H1 (cell line): Measurements from ENCODE around the gene RGS9. TPM values are rescaled to one million over a fixed set of nuclear protein-coding genes. Genes with fewer than 3 reads are reported as not detected.

Experiments used
- CTCF ChIA-PET: fragments of 300-600 bp; sonication (Branson Sonifier 250); formaldehyde crosslinking; loops from one replicate; lab custom pipeline; 2021; ENCODE audit not compliant: partially characterized antibody; lab: Charles Lee
- POLR2A ChIA-PET: fragments of 300-600 bp; sonication (Branson Sonifier 250); formaldehyde crosslinking; loops from one replicate; lab custom pipeline; 2021; ENCODE audit warnings: inconsistent platforms; ENCODE audit not compliant: partially characterized antibody; lab: Charles Lee
- DNase-seq, 2 experiments: peaks; one replicate each; pipeline versions ENCODE4 v3.0.0 to v3.0.0-alpha.2; 2010 to 2022; ENCODE audit warnings: low spot score in 2 of 2, low read depth in 1 of 2, mixed read lengths in 1 of 2
- FAIRE-seq: peaks from 2 replicates; lab custom pipeline; 2011; peaks lifted over from hg19 to GRCh38; lab: Jason Lieb, UNC
- H2AFZ ChIP-seq: 2 replicates; pipeline ENCODE4 v1.8.1; 2012; ENCODE audit warnings: low read length, inconsistent platforms
- H2AK5ac ChIP-seq: 2 replicates; pipeline ENCODE4 v1.6.1; 2013; ENCODE audit warnings: low read depth, low read length
- H2BK120ac ChIP-seq: replicated peaks from 2 replicates; pipeline ENCODE3; 2013; ENCODE audit warnings: low read depth, low read length, inconsistent platforms
- H2BK12ac ChIP-seq: 2 replicates; pipeline ENCODE4 v1.6.1; 2013; ENCODE audit warnings: low read depth, low read length
- H2BK15ac ChIP-seq: 2 replicates; pipeline ENCODE4 v1.6.1; 2013; ENCODE audit warnings: low read length
- H2BK20ac ChIP-seq: 2 replicates; pipeline ENCODE4 v1.6.1; 2013; ENCODE audit warnings: low read length
- H2BK5ac ChIP-seq: 2 replicates; pipeline ENCODE4 v1.6.1; 2013; ENCODE audit warnings: low read depth, low read length
- H3K14ac ChIP-seq: 2 replicates; pipeline ENCODE4 v1.6.1; 2013; ENCODE audit warnings: inconsistent platforms; ENCODE audit not compliant: insufficient read length
- H3K18ac ChIP-seq: 2 replicates; pipeline ENCODE4 v1.6.1; 2013; ENCODE audit warnings: low read length; ENCODE audit errors: extremely low read depth
- H3K23ac ChIP-seq: 2 replicates; pipeline ENCODE4 v1.6.1; 2013; ENCODE audit warnings: inconsistent platforms; ENCODE audit not compliant: insufficient read length
- H3K23me2 ChIP-seq: 2 replicates; pipeline ENCODE4 v1.6.1; 2013; ENCODE audit warnings: low read depth, low read length
- H3K27ac ChIP-seq: 2 replicates; pipeline ENCODE4 v1.6.1; 2011; ENCODE audit warnings: low read depth, low read length, inconsistent platforms
- H3K27me3 ChIP-seq, 4 experiments: replicated peaks in 1 of 4; 1 replicate in 1 of 4; 2 replicates in 3 of 4; pipeline versions ENCODE4 v1.6.1 to v1.8.1; 2011 to 2013; ENCODE audit warnings: low read length in 3 of 4, mild to moderate bottlenecking in 3 of 4, inconsistent platforms in 2 of 4, mixed read lengths in 2 of 4, moderate library complexity in 1 of 4; ENCODE audit not compliant: control insufficient read depth in 3 of 4, insufficient read depth in 3 of 4; ENCODE audit errors: extremely low read depth in 1 of 4
- H3K36me3 ChIP-seq, 4 experiments: 2 replicates each; pipeline versions ENCODE4 v1.6.1 to v1.8.1; 2011 to 2013; ENCODE audit warnings: mild to moderate bottlenecking in 4 of 4, low read length in 3 of 4, moderate library complexity in 2 of 4, control low read depth in 1 of 4, inconsistent platforms in 1 of 4; ENCODE audit not compliant: insufficient read depth in 4 of 4, control insufficient read depth in 2 of 4
- H3K4ac ChIP-seq: replicated peaks from 2 replicates; pipeline ENCODE3; 2013; ENCODE audit warnings: low read length, low read depth, mixed read lengths, inconsistent platforms; ENCODE audit not compliant: insufficient read length
- H3K4me1 ChIP-seq, 4 experiments: replicated peaks in 1 of 4; 1 replicate in 1 of 4; 2 replicates in 3 of 4; pipeline versions ENCODE4 v1.6.1 to v1.8.1; 2011 to 2013; ENCODE audit warnings: low read length in 3 of 4, inconsistent platforms in 2 of 4, mixed read lengths in 1 of 4; ENCODE audit not compliant: insufficient read depth in 4 of 4, control insufficient read depth in 3 of 4
- H3K4me2 ChIP-seq, 2 experiments: 2 replicates each; pipeline versions ENCODE4 v1.6.1 to v1.8.1; 2011 to 2013; ENCODE audit warnings: low read depth in 2 of 2, low read length in 2 of 2, control low read depth in 1 of 2, inconsistent platforms in 1 of 2, mild to moderate bottlenecking in 1 of 2; ENCODE audit not compliant: insufficient read depth in 1 of 2
- H3K4me3 ChIP-seq, 4 experiments: fragments of 200-600, 300-600 bp in 1 of 4; sonication (generic), shearing (Covaris generic), sonication (Bioruptor Twin) in 1 of 4; 2 replicates each; pipeline versions ENCODE4 v1.5.1 to v1.8.1; 2011 to 2016; ENCODE audit warnings: low read length in 4 of 4, low read depth in 3 of 4, control low read depth in 2 of 4, inconsistent platforms in 2 of 4, mild to moderate bottlenecking in 2 of 4, mixed read lengths in 1 of 4, moderate library complexity in 1 of 4; ENCODE audit not compliant: insufficient read depth in 2 of 4; ENCODE audit errors: extremely low read depth in 1 of 4
- H3K56ac ChIP-seq: replicated peaks from 2 replicates; pipeline ENCODE3; 2013; ENCODE audit warnings: low read depth, mild to moderate bottlenecking, mixed read lengths, low read length, inconsistent platforms; ENCODE audit not compliant: insufficient read length
- H3K79me1 ChIP-seq: 2 replicates; pipeline ENCODE4 v1.6.1; 2013; ENCODE audit warnings: low read depth, low read length, control low read depth
- H3K79me2 ChIP-seq, 2 experiments: 2 replicates each; pipeline versions ENCODE4 v1.6.1 to v1.8.1; 2012 to 2013; ENCODE audit warnings: low read length in 2 of 2, mild to moderate bottlenecking in 2 of 2, inconsistent platforms in 1 of 2; ENCODE audit not compliant: insufficient read depth in 2 of 2, control insufficient read depth in 1 of 2
- H3K9ac ChIP-seq, 4 experiments: replicated peaks in 1 of 4; 1 replicate in 1 of 4; 2 replicates in 3 of 4; pipeline versions ENCODE4 v1.6.1 to v1.8.1; 2011 to 2013; ENCODE audit warnings: low read depth in 3 of 4, low read length in 3 of 4, control low read depth in 2 of 4, mild to moderate bottlenecking in 2 of 4, moderate library complexity in 2 of 4, inconsistent platforms in 1 of 4; ENCODE audit errors: extremely low read depth in 1 of 4
- H3K9me3 ChIP-seq, 2 experiments: 2 replicates each; pipeline versions ENCODE4 v1.6.1 to v1.8.1; 2012 to 2013; ENCODE audit warnings: mild to moderate bottlenecking in 2 of 2, moderate library complexity in 2 of 2, control low read depth in 1 of 2, inconsistent platforms in 1 of 2, low read depth in 1 of 2, low read length in 1 of 2, mixed read lengths in 1 of 2; ENCODE audit not compliant: insufficient read depth in 2 of 2
- H4K20me1 ChIP-seq, 2 experiments: replicated peaks in 1 of 2; 2 replicates each; pipeline versions ENCODE3 to v1.8.1; 2011 to 2013; ENCODE audit warnings: inconsistent platforms in 2 of 2, low read length in 2 of 2, mild to moderate bottlenecking in 1 of 2; ENCODE audit not compliant: insufficient read depth in 2 of 2, control insufficient read depth in 1 of 2
- H4K5ac ChIP-seq: 2 replicates; pipeline ENCODE4 v1.6.1; 2013; ENCODE audit warnings: low read length, low read depth, mixed read lengths, inconsistent platforms; ENCODE audit not compliant: insufficient read length
- H4K8ac ChIP-seq: 2 replicates; pipeline ENCODE4 v1.8.0; 2013; ENCODE audit warnings: mild to moderate bottlenecking, moderate library complexity, low read length, inconsistent platforms; ENCODE audit not compliant: insufficient read depth; ENCODE audit errors: extremely low read depth
- H4K91ac ChIP-seq: replicated peaks from 2 replicates; pipeline ENCODE3; 2013; ENCODE audit warnings: low read length, mixed read lengths, inconsistent platforms; ENCODE audit not compliant: insufficient read length
- CBX8 ChIP-seq: fragments of 300-800, 300-1000 bp; sonication (generic); IDR thresholded peaks from 2 replicates; pipeline ENCODE4 v1.7.1; 2016; ENCODE audit warnings: low read depth, low read length, borderline replicate concordance
- E2F6 ChIP-seq: IDR thresholded peaks from 2 replicates; pipeline ENCODE4 v1.6.1; 2012; ENCODE audit warnings: inconsistent platforms
- EGR1 ChIP-seq: IDR thresholded peaks from 2 replicates; pipeline ENCODE4 v1.6.1; 2011; ENCODE audit warnings: low read depth, low read length, borderline replicate concordance
- FOSL1 ChIP-seq: IDR thresholded peaks from 2 replicates; pipeline ENCODE4 v1.6.1; 2011; ENCODE audit warnings: mild to moderate bottlenecking, low read depth, low read length, moderate library complexity; ENCODE audit not compliant: insufficient read depth
- POLR2A ChIP-seq, 2 experiments: IDR thresholded peaks; 1 replicate in 1 of 2; 2 replicates in 1 of 2; pipeline ENCODE4 v1.6.1; 2011; ENCODE audit warnings: low read depth in 2 of 2, low read length in 2 of 2, mild to moderate bottlenecking in 2 of 2; ENCODE audit errors: control extremely low read depth in 1 of 2
- RXRA ChIP-seq: IDR thresholded peaks from 2 replicates; pipeline ENCODE4 v1.6.1; 2011; ENCODE audit warnings: low read depth, mild to moderate bottlenecking, low read length, moderate library complexity; ENCODE audit not compliant: insufficient read depth
- TAF7 ChIP-seq: optimal IDR thresholded peaks from 2 replicates; pipeline ENCODE3; 2011; ENCODE audit warnings: low read depth, mild to moderate bottlenecking, inconsistent platforms, low read length, moderate library complexity, borderline replicate concordance
- WGBS, 2 experiments: shearing (Covaris generic) in 1 of 2; methylation state at CpG; one replicate each; pipeline versions ENCODE4 v1.1.6 to v1.1.7; 2013 to 2015; ENCODE audit warnings: low lambda C conversion rate in 2 of 2, mixed read lengths in 2 of 2, inconsistent platforms in 1 of 2, low coverage in 1 of 2, missing lambda C conversion rate in 1 of 2; ENCODE audit not compliant: insufficient replicate concordance in 2 of 2, insufficient coverage in 1 of 2, insufficient read length in 1 of 2; ENCODE audit errors: extremely low coverage in 1 of 2, missing lambda C conversion rate in 1 of 2; 5-methylcytosine and 5-hydroxymethylcytosine counted together
- polyA plus RNA-seq, 7 experiments: library from polyadenylated mRNA; depleted of rRNA in 3 of 7; stranded (reverse) in 5 of 7; unstranded in 2 of 7; fragments of >200 nt in 5 of 7; fragments of 200-250 nt in 2 of 7; gene quantifications; 1 replicate in 5 of 7; 2 replicates in 1 of 7; 4 replicates in 1 of 7; pipeline versions ENCODE4 v1.2.1 to v1.2.3, GENCODE V29; 2011 to 2013; ENCODE audit warnings: missing spikeins in 2 of 7, mixed read lengths in 2 of 7
- total RNA-seq: library from RNA; stranded (reverse); fragmentation: NEBNext Ultra II Directional; extraction: Animal tissue kit (Norgen Biotek cat#: 25700); gene quantifications from 2 replicates; pipeline ENCODE4 v1.2.1, GENCODE V29; 2021

The RGS9 gene
- total and polyA plus RNA-seq, 2 of the 8 experiments (the other 6 are each of a cell fraction or from before 2014, with no cell fraction given), result 8.9 to 20.5 TPM

GRCh38 chr17:65131946-65132345 is 5.2 kb upstream of the RGS9 start:
- FAIRE-seq, result no peak
- Histone ChIP-seq H2BK20ac (no peak overlapping the region), H3K18ac (no peak overlapping the region)

More at GRCh38 chr17:65131946-65132345, 5.2 kb upstream of the RGS9 start:
- no peak overlapping the region for H3K4ac ChIP-seq
- no peak overlapping the region for H3K56ac ChIP-seq
- no peak overlapping the region for H3K14ac ChIP-seq
- H2AFZ ChIP-seq, result no peak overlapping the region
- no peak overlapping the region for H3K4me3 ChIP-seq
- WGBS, 2 experiments, result 91% methylated on average over 5 of the region's 5 CpGs; no CpG with 5 or more reads in 1 of the 2 experiments
- no peak for DNase-seq
- CTCF ChIA-PET, result no interaction called here
- no peak overlapping the region for H4K8ac ChIP-seq
- no peaks in the 10 kb centered on the region; a peak in 1 of 7 replicates for H3K27me3 ChIP-seq
- H3K27ac ChIP-seq, result no peak overlapping the region
- H2AK5ac ChIP-seq, result no peak overlapping the region
- H2BK120ac ChIP-seq, result no peak overlapping the region
- no peak overlapping the region for H2BK12ac ChIP-seq
- no peaks in the 10 kb centered on the region for H3K79me1 ChIP-seq
- no peak overlapping the region for H2BK15ac ChIP-seq
- H3K9me3 ChIP-seq, result no peaks in the 10 kb centered on the region
- no peak overlapping the region for H4K91ac ChIP-seq
- POLR2A ChIA-PET, result no interaction called here
- H3K23ac ChIP-seq, result no peak overlapping the region
- H2BK5ac ChIP-seq, result no peak overlapping the region
- no peaks in the 10 kb centered on the region; the same call in 1 of the 2 replicates for H3K23me2 ChIP-seq
- TF ChIP-seq E2F6 (no peak), POLR2A (IDR thresholded peaks at IDR 0.05; ENCODE audit: control extremely low read depth in 1 of 2, low read depth in 2 of 2, low read length in 2 of 2) (no peak), RXRA (no peak), FOSL1 (no peak), CBX8 (no peak), TAF7 (no peak), EGR1 (no peak)
- TF ChIP-seq, all 59 proteins: peak for 0
- Histone ChIP-seq H3K9ac (no peak overlapping the region), H4K20me1 (no peaks in the 10 kb centered on the region), H4K5ac (no peak overlapping the region), H3K79me2 (no peaks in the 10 kb centered on the region), H3K36me3 (no peaks in the 10 kb centered on the region), H3K4me1 (no peaks in the 10 kb centered on the region; a peak in 1 of 7 replicates), H3K4me2 (no peak overlapping the region)
